BJ (cell line): ENCODE results near the gene GFAP. TPM values are rescaled to one million over a fixed set of nuclear protein-coding genes. Genes with fewer than 3 reads are reported as not detected.

ENCODE experiments used
- CTCF ChIA-PET: fragments of 350-600 bp; formaldehyde crosslinking; extraction: SDS; loops from one replicate; lab custom pipeline; 2021; ENCODE audit warnings: antibody characterized with exemption, inconsistent platforms; lab: Yijun Ruan, JAX
- POLR2A ChIA-PET: fragments of 300-600 bp; sonication (Branson Sonifier 250); formaldehyde crosslinking; extraction: SDS; loops from one replicate; lab custom pipeline; 2021; ENCODE audit warnings: antibody characterized with exemption; lab: Charles Lee
- DNase-seq: peaks from one replicate; pipeline ENCODE4 v3.0.0-alpha.2; 2011; ENCODE audit warnings: low read depth
- H3K27me3 ChIP-seq: 2 replicates; pipeline ENCODE4 v1.6.0; 2011; ENCODE audit warnings: low read length; ENCODE audit not compliant: control insufficient read depth, insufficient read depth
- H3K36me3 ChIP-seq: 2 replicates; pipeline ENCODE4 v1.5.1; 2011; ENCODE audit warnings: low read length; ENCODE audit not compliant: control insufficient read depth, insufficient read depth
- H3K4me3 ChIP-seq: 2 replicates; pipeline ENCODE4 v1.5.1; 2011; ENCODE audit warnings: low read depth, mild to moderate bottlenecking, control low read depth, low read length
- polyA plus RNA-seq: library from polyadenylated mRNA; depleted of rRNA; stranded (reverse); fragments of >200 nt; gene quantifications from 2 replicates; pipeline ENCODE4 v1.2.3, GENCODE V29; 2011
- TF ChIP-seq, protein P1 (sequence below): IDR thresholded peaks from 2 replicates; pipeline ENCODE4 v1.5.1; 2011; ENCODE audit warnings: low read depth, mild to moderate bottlenecking, control low read depth, inconsistent platforms, low read length, moderate library complexity; ENCODE audit not compliant: insufficient read depth

Gene GFAP
- polyA plus RNA-seq, 1 experiment, result 0.13 TPM

DNA sequence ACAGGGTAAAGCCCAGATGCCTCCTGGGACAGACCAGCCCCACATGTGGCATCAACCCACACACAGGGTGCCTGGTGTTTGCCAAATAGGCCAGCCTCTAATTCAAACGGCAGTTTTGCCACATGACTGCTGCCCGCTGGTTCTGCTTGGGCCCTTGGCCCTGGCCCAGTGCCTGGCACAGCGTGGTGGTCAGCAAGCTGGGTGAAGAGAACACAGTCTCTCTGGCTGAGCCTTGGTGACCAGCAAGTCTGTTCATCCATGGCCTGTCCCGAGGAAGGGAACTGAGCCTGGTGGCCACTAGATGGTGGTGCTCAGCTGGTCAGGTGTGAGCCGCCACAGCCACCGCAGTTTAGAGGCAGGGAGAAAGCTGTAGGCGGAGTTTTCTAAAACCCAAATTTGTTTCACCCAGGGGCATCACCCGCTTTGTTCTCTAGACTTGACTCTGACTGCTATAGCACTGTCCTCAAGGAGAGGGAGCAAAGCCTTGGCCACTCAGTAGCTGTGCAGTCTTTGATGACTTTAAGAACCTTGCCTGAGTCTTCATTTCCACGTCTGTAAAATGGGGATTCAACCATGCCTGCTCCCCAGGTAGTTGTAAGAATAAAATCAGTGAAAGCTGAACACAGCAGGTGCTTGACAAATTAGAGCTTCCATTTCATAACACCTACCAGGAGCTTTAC lies 4.7 kb upstream of the GFAP start:
- Histone ChIP-seq H3K36me3 (no peaks in the 10 kb centered on the region), H3K4me3 (no peak overlapping the region), H3K27me3 (no peaks in the 10 kb centered on the region)
- TF ChIP-seq, protein P1, sequence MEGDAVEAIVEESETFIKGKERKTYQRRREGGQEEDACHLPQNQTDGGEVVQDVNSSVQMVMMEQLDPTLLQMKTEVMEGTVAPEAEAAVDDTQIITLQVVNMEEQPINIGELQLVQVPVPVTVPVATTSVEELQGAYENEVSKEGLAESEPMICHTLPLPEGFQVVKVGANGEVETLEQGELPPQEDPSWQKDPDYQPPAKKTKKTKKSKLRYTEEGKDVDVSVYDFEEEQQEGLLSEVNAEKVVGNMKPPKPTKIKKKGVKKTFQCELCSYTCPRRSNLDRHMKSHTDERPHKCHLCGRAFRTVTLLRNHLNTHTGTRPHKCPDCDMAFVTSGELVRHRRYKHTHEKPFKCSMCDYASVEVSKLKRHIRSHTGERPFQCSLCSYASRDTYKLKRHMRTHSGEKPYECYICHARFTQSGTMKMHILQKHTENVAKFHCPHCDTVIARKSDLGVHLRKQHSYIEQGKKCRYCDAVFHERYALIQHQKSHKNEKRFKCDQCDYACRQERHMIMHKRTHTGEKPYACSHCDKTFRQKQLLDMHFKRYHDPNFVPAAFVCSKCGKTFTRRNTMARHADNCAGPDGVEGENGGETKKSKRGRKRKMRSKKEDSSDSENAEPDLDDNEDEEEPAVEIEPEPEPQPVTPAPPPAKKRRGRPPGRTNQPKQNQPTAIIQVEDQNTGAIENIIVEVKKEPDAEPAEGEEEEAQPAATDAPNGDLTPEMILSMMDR, result peak; percentile 85
- CTCF ChIA-PET, result interaction anchor here (0.5 to 16.0 kb wide), 45 partner anchors 9 to 262 kb away, joined by 3 to 259 read pairs (median 5); partner anchors contain the start of genes ACBD4 and EFTUD2
- DNase-seq, result no peak
- POLR2A ChIA-PET, result no interaction called here

DNA sequence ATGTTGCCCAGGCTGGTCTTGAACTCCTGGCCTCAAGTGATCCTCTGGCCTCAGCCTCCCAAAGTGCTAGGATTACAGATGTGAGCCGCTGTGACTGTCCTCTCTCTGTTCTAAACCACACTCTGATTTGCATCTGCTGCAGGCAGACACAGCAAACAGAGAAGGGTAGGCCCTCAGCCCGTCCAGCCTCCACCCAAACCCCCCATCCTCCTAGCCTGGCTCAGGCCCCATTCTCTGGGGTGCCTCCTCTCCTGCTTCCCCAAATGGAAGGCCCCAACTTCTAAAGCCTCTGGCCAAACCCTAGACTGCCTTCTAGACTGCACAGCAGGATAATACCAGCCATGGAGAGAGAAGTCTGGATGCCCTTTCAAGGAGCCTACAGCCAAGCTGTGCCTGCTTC lies 4.1 kb upstream of the GFAP start:
- no peaks in the 10 kb centered on the region for H3K36me3 ChIP-seq
- ChIA-PET POLR2A (no interaction called here), CTCF (interaction anchor here (0.6 to 16.0 kb wide), 25 partner anchors 9 to 216 kb away, joined by 3 to 259 read pairs (median 8); partner anchors contain the start of gene ACBD4)
- H3K27me3 ChIP-seq, result no peaks in the 10 kb centered on the region
- TF ChIP-seq, protein P1, result no peak
- DNase-seq, result no peak
- H3K4me3 ChIP-seq, result no peak overlapping the region

DNA sequence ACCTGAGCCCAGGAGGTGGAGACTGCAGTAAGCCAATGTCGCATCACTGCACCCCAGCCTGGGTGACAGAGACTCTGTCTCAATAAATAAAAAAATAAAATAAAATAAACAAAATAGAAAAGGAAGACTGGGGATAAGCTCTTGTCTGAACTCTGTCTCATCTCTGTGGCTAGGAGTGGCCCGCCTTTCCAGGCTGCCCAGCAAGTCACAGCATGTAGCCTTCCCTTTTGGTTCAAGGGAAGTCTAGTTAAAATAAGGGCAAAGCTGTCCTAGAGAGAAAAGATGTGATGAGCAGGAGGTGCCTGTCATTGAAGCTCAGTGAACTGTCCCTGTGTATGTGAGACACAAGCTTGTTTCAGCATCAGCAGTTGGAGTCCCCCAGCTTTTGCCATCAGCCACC lies 2.7 kb upstream of the GFAP start:
- Histone ChIP-seq H3K27me3 (0 out of 2 replicates have a peak, but pooled peaks cover 1% of the 10 kb centered on the region), H3K4me3 (no peak overlapping the region), H3K36me3 (no peaks in the 10 kb centered on the region)
- no peak for DNase-seq
- POLR2A ChIA-PET, result no interaction called here
- TF ChIP-seq, protein P1, result no peak
- CTCF ChIA-PET, result interaction anchor here (0.6 to 16.0 kb wide), 9 partner anchors 8 to 217 kb away, joined by 3 to 259 read pairs (median 4); partner anchors contain the start of genes ACBD4 and EFTUD2

DNA sequence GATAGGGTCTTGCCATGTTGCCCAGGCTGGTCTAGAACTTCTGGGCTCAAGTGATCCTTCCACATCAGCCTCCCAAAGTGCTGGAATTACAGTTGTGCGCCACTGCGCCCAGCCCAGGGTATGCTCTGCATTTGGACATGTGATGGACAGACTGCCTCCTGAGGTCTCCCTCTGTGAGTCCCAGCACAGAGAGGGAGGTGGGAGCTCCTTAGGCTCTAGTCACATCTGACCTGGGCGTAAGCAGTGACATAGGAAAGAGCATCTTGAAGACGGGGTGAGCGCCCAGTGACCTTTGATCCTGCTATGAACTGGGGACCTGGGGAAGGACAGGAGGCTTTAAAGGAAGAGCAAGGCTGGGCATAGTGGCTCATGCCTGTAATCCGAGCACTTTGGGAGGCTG lies 2.2 kb upstream of the GFAP start:
- ChIA-PET CTCF (interaction anchor here (0.6 to 16.0 kb wide), 7 partner anchors 8 to 217 kb away, joined by 3 to 259 read pairs (median 4); partner anchors contain the start of genes ACBD4 and EFTUD2), POLR2A (no interaction called here)
- Histone ChIP-seq H3K4me3 (no peak overlapping the region), H3K36me3 (no peaks in the 10 kb centered on the region), H3K27me3 (0 out of 2 replicates have a peak, but pooled peaks cover 1% of the 10 kb centered on the region)
- DNase-seq, result no peak
- TF ChIP-seq, protein P1, result no peak

DNA sequence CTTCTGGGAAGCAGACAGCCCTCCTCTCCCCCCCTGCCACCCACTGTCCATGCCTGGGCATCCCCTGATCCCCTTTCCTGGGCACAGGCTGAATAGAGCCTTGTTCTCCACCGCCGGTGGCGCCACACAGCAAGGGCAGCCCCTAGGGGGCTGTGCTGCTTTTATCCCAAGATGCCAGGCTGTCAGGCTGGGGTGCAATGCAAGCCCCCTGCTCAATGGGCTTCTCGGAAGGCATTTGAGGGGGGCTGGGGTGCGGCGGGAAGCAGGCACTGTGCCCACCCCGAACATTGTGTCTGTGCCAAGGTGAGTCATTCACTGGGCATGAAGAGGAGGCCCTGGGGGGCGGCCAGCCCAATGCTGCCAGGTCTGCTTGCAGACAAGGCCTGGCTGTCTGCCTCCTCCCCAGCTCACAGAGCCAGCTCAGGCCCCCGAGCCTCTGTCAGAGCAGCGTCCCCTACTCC lies 1.5 kb upstream of the GFAP start:
- DNase-seq, result no peak
- Histone ChIP-seq H3K27me3 (0 out of 2 replicates have a peak, but pooled peaks cover 1% of the 10 kb centered on the region), H3K4me3 (no peak overlapping the region), H3K36me3 (no peaks in the 10 kb centered on the region)
- ChIA-PET POLR2A (no interaction called here), CTCF (interaction anchor here (0.9 to 16.0 kb wide), 3 partner anchors 103 to 218 kb away, joined by 3 to 259 read pairs (median 18); partner anchors contain the start of gene ACBD4)
- TF ChIP-seq, protein P1, result no peak
